Stimulated activated CD4-positive, alpha-beta T cell treated with anti-CD3 and anti-CD28 coated beads, Interleukin-2, amount 100 ng/mL, for 4 hours (primary cell): Measurements from ENCODE around the gene SIN3A.
"Not testable (repeated sequence)": the region's sequence is repeated elsewhere in the genome, so short reads cannot be mapped to it uniquely, and the experiment has no call there.

Source experiments
- DNase-seq: peaks from one replicate; pipeline ENCODE4 v3.0.0-alpha.2; 2020; ENCODE audit warnings: low read depth

Gene SIN3A

DNA sequence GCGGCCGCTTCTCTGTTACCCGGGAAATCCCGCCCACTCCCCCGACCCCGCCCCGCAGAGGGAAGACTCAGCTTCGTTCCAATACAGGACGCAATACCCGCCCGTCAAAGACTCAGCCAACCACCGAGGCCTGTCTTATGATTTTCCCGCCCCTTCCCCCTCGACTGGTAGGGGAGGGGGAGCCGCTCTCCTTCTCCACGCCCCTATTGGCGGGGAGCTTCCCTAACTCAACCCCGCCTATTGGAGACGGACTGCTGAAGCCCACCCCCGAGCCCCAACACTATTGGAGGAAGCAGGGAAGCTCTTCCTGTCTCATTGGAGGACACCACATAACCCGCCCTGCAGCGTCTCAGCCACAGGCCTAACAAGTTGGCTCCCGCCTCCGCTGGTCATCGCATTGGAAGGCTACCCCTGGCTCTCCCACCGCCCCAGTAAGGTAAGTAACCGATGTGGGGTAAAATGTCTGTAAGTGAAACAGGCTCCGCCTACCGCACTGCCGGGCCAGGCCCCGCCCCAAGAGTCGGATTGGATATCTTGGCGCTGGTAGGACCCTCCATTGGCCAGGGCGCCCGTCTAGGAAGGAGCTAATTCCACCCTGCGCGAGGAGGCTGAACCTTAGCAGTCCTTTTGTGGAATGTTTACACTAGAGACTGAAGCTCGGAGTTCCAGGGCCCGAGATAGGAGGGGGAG, at the start of gene SIN3A:
Gene SIN3A (minus strand): TSS at position 17 of the 690 bp plus-strand sequence. CDS start 21,315 bp downstream, outside the sequence.
- DNase-seq = peak; percentile 100

DNA sequence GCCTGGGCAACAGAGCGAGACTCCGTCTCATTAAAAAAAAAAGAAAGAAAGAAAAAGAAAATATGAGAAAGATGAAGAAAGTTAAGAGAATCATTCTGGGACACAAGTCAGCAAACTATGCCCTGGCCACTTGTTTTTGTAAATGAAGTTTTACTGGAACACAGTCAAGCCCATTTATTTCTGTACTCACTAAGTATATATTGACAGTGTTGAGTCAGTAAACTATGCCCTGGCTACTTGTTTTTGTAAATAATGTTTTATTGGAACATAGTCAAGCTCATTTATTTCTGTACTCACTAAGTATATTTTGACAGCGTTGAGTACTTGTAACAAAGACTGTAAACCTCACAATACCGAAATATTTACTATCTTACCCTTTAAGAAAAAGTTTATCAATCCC, 42.2 kb upstream of the SIN3A start:
- DNase-seq = no peak

DNA sequence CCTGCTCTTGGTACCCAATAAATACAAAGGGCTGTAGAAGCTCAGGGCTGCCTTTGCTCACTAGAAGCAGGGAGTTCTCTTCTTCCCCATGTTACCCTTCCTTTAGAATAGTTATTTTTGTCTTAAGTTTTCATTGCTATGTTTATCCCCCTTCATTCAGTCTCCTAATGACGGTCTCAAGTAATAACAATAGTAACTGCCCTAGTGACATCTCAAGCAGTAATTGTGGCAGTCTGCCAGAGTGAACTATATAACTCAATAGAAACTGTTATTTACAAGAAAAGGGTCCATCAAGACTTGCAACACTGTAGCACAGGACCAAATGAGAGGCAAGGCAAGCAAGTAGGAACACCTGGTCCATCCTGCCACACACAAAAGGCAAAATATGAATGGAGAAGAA, 32.5 kb upstream of the SIN3A start:
- DNase-seq = no peak

DNA sequence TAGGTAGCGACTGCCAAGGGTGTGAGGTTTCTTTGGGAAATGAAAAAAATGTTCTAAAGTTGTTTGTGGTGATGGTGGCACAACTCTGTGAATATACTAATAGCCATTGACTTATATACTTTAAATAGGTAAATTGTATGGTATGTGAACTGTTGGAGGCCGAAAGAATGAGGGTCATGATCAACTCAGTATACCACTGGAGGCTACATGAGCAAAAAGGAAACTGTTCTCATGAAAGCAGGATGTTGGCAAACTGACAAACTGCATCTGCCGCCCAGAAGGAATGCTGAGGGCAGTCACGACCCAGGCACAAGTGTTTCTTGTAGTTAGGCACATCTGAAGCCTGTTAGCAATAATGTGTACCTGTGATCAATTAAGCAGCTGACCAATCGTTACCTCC, 32.1 kb upstream of the SIN3A start:
- DNase-seq = not testable (repeated sequence)

DNA sequence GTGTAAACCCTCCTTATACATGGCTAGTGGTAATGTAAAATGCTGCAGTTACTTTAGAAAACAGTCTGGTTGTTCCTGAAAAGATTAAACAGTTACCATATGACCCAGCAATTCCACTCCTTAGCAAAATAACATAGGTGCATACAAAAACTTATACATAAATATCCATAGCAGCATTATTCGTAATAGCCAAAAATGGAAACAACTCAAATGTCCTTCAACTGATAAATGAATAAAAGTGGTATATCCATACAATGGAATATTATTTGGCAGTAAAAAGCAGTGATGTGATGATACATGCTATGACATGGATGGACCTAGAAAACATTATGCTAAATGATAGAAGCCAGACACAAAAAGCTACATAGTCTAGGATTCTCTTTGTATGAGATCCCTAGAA, 31.6 kb upstream of the SIN3A start:
- no peak for DNase-seq

DNA sequence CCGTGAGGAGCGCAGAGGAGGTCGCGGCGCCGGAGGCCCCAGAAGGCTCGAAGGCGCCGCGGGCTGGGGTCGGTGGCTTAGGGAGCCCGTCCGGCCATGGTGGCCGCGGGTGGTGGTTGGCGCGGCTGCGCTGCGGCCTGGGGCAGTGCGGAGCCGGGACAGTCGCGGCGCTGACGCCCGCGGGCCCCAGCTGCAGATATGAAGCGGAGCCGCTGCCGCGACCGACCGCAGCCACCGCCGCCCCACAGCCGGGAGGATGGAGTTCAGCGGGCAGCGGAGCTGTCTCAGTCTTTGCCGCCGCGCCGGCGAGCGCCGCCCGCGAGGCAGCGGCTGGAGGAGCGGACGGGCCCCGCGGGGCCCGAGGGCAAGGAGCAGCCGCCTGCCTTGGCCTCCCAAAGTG, 29.0 kb upstream of the SIN3A start:
- not testable (repeated sequence) for DNase-seq

DNA sequence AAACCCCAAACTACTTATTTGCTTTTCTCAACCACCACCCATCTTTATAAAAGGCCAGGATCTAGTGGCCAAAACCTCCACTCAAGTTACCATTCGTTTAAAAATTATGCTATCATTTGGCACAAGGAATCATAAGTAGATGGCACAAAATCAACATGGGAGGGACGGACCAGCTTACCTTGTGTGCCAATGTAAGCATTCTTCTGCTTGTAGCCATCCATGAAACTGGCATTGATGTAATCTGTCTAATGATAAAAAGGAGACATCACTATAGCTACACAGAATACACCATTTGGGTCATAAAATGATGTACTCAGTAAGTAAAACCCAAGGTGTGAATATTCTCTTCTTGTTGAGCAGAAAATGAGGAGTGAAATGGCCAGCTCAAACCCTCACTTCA, 28.2 kb upstream of the SIN3A start:
- DNase-seq = no peak

DNA sequence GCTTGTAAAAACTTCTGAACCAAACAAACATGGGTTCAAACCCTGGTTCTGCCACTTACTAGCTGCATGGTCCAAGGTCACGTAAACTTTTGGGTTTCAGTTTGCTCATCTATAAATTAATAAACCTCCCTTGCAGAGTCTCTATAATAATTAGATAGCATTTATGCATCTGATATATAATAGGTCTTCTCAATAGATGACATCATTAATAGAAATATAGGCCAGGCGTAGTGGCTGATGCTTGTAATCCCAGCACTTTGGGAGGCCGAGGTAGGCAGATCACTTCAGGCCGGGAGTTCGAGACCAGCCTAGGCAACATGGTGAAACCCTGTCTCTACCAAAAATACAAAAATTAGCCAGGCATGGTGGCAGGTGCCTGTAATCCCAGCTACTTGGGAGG, 25.6 kb upstream of the SIN3A start:
- not testable (repeated sequence) for DNase-seq

DNA sequence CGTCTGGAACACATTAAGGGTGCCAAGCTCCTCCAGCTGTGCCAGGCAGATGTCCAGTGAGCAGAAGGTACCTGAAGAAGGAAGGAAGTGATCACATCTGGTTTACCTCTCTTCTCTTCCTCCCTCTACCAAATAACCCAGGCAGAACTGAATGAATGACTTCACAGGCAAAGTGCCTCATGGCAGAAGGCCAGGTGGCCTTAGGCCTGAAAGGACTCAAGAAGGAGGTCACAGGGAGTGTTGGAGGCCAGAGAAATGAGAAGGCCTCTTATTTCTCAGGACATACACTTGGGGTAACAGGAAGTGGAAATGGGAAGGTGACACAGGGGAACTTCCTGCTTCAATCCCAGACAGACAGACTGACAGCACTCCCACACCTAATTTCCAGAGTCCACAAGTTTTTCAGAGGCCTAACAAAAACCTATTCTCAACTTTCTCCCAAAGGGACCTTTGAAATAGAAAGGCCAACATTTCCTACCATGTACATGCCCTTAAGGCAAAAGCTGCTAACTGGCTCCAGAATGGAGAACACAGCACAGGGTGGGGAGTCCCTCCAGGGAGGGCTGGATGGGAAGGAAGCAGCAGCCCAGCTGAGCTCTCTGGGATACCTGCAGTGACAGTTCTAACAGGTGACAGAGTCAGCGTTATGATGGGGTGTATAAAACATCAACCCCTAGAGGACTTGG, 17.6 kb upstream of the SIN3A start:
- DNase-seq = no peak

DNA sequence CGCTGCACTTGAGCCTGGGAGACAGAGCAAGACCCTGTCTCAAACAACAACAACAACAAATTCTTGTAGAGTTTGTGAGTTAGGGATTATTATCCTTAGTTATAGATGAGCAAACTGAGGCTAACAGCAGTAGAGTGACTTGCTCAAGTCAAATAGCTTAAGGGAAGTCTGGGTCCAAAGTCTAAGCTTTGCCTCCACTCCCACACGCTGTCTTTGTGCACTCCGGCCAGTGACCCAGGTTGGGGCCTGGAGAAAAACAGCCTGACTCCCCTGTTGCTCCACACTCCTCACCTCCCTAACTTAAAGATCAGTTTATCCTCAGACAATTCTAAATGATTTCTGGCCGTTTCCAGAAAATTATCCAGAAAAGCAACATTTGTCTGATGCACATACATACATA, 9.2 kb upstream of the SIN3A start:
- DNase-seq = no peak

DNA sequence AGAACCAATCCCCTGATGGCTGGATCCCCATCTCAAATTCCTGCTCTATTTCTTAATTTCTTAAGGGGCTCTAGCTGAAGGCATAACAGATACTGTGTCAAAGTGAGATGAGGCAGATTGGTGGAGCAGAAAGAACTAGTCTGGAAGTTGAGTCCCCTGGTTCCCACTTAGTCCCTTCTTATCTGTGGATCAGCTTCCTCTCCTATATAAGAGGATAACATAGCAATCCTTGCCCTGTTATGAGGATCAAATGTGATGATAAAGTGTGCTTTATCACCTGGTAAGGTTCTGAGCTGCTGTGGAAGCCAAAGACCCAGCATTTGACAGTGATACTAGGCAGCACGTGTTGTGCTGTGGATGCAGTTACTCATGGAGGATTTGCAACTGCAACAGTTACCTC, 8.1 kb upstream of the SIN3A start:
- DNase-seq = no peak

DNA sequence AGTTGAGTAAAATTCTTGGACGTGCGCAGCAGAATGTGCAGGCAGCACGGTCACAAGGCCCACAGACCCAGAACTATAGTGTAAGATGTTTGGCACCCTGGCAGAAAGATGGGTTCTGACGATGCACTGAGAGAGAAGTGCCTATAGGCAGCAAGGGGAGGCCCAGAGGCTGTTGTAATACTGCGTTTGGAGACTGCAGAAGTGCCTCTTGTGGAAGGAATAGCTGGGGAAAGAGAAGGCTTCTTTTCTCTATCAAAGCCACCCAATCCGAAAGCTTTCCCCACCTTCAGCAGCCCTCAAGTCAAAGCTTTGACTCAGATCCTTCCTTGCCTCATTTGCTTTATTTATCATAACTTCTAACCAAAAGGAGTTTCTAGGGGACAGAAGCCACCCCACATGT, 5.2 kb upstream of the SIN3A start:
- no peak for DNase-seq

DNA sequence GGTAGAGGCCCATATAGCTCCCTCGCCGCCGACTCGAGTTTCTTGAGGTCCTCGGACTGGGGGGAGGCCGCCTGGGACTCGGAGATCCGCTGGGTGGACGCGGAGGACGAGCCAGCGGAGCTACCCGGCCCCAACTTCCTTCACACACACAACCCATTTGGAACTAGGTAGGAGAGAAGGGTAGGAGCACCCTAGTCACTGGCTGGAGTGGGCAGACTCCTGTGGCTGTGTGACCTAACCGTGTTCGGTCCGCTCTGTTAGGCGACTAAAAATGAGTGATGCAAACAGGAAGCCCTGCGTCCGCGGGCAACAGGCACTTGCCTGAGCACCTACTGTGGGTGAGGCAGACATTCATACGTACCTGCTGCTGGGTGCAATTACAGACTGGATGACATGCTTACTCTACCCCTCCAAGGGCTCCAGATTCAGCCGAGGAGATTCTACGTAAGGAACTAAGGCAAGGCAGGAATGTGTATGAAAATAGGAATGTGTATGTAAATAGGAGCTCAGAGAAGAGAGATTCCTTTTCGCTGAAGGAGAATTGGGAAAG, 4.6 kb upstream of the SIN3A start:
- peak; percentile 38 for DNase-seq

DNA sequence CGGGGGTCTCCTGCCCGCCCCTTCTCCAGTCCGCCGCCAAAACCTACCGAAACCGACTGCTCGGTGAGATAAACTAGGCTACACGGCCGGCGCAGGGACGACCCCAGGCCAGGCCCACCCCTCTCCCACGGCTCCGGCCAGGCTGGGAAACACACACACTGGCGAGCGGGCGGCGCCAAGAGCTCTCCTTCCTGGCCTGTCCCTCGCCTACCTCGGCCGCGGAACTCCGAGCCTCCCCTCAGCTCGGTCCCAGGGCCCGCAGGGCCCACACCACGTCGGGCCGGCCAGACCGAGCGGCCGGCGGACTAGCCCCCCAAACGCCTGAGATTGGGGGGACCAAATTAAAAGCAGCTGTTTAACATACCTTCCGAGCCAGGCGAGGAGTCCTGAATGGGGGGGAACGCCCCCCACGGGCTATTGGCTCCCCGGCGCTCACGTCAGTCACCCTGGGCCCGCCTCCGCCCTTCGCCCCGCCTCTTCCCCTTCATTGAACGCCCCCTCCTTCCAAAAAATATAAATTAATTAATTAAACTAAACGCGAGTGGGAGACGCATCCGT, 4.0 kb upstream of the SIN3A start:
- peak; percentile 84 for DNase-seq

DNA sequence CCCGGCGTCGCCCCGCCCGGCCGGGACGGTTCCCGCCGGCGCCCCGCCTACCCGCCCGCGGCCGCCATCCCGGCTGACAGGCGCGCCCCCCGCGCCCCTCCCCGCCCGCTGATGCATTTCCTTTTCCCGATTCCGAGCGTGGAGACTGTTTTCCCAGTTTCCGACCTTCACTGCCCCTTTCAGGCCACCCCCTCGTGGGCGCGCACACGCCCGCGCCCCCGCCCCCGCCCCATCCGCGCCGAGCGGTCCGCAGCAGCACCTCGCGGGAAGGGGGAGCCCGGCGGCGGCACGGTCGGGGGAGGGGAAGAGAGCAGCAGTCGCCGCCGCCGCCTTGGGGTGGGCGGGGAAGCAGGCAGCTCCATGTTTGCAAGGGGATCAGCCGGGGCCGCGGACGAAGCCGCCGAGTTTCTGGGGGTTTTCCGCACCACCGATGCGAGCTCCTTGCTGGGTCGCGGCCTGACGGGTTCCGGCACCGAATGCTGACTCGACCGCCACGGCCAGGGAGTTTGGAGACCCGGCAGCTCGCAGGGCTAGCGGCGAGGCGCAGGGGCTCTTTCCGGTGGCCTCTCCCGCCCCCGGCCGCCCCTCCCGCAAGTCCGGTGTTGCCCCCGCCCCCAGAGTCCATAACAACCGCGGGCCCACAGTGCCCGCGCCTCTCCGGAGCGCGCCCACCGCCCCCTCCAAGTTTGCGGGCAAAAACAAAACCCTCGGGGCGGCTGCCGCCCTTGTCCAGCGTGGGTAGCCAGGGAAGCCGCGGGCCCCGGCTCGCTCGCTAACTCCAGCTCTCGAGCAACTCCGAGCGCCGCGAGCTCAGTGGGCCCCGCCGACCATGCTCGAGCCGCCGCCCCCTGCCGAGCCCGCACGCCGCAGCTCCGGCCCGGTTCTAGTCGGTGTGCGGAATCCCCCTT, 3.2 kb upstream of the SIN3A start:
- peak; percentile 78 for DNase-seq

DNA sequence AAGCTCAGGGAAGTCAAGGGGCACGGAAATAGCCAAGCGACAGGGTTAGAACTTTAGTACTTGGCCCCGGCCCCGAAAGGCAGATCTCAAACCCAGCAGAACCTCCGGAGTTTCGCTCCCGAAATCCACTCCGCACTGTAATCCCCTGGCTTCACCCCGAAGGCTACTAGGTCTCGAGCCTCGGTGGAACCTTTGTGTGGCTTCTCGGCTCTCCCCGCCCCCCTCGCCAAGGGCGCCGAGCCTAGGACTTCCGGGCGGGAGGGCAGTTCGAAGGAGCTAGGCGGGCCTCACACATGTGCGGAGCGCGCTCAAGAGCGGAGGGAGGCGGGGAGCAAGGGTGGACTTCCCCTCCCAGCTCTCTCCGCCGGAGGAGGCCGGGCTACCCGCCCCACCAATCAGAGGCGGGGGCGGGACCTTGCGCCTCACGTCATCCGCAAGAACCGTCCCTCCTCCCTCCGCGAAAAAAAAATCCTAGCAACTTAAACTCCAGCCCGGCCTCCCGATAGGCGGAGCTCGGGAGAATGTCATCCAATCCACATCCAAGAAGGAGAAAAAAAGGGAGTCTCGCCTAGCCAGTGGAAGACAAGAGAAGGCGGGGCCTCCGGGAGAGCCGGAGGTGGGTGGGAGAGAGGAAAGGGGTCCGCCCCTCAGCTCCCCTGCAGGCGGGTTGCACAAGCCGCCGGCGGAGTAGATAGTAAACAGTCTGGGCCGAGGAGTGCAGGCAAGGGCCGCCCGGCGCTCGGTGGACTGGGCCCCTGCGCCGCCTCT, 2.4 kb upstream of the SIN3A start:
- peak; percentile 96 for DNase-seq

DNA sequence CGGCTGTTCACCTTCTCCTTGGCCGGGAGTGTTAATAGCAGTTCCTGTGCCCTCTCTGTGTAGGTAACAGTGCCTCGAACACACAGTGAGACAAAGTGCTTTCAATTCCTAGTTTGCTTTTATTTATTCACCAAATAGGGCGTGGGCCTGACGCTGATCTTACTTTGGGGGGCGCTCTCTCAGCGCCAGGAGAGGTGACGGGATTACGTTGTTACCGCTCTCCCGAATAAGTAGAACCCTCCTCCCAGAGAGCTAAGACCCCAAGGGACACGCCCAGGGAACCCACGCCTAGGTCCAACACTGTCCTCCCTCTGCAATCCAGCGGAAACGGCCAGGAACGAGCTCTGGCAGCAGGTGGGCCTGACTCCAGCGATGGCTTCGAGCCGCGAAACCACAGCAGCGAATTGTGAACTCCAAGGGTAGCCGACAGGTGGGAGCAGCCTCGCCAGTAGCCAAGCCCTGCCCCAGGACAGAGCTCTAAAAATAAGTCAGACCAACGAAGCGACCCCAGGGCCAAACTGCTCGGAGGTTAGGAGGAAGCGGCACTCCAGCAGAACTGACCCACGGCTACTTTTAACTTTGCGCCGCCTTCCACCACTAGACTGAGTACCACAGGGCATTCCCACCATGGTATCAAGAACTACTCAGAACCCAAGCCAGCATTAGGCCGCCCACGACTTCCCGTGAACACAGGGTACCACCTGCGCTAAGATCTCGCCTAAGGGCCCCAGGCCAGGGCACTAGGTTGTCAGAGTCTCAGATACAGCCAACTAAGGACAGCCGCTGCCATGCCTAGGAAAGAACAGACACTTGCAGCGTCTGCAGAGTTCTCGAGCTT, 1.6 kb upstream of the SIN3A start:
- peak; percentile 71 for DNase-seq

DNA sequence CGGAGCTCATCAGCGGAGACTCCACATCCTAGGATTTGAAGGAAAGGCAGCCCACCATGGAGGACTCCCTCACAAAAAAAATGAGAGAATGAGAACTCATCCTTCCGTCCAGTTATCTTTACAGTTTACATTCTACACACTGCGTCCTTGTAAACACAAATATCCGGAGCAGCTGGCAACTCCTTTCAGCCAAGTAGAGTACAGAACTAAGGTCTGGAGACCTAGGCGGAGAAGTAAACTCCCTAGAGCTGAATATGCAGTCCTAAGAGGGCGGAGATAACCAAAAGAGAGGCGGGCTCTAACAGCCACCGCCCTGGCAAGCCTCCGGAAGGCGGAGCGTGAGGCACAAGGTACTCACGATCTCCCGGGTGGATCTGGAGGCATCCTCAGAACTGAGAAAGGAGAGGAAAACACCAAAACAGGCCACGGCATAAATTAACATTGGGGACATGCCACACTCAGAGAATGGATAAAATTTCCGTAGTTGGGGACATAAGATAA, 924 bp upstream of the SIN3A start:
- peak; percentile 66 for DNase-seq

DNA sequence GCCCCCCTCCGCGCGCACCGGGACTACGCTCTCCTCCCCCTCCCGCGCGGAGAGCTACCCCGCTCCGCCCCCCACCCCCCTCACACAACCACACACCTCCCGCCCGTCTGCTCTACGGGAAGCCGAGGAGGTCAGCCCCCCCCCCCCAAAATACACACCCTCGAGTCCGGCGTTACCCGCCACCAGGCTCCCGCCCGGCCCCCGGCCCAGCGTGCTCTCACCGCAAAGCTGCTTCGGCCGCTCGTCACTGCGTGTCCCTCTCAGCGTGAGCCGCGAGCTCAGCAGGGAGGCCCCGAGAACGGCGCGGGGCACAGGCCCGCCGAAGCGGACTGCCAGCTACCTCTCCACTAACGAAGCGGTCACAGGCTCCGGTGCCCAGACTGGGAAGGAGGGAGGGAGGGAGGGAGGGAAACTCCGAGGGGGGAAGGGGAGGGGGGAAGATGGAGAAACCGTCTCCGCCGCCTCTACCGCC, 252 bp downstream of the SIN3A start:
- no peak for DNase-seq
